Endothelial cell of umbilical vein (primary cell): Measurements from ENCODE around the gene KANSL1. TPM values are rescaled to one million over a fixed set of nuclear protein-coding genes. Genes with fewer than 3 reads are reported as not detected.

Experiments used
- BruUV-seq: library from RNA; stranded (reverse); fragments of 400-500 nt; replicated peaks from 2 replicates; lab custom pipeline; 2021; lab: Mats Ljungman, UMichigan
- CTCF ChIA-PET: fragments of 300-600, 350-600 bp; sonication (Branson Sonifier 250); formaldehyde crosslinking; loops from one replicate; lab custom pipeline; 2021; ENCODE audit warnings: antibody characterized with exemption, inconsistent platforms; lab: Charles Lee
- POLR2A ChIA-PET: fragments of 300-600, 350-600 bp; sonication (Branson Sonifier 250); formaldehyde crosslinking; loops from one replicate; lab custom pipeline; 2021; ENCODE audit warnings: antibody characterized with exemption, inconsistent platforms; lab: Charles Lee
- DNase-seq: peaks from one replicate; pipeline ENCODE4 v3.0.0-alpha.2; 2011; ENCODE audit warnings: low read depth, low spot score
- FAIRE-seq: peaks from 2 replicates; lab custom pipeline; 2011; peaks lifted over from hg19 to GRCh38; lab: Jason Lieb, UNC
- H2AFZ ChIP-seq: 2 replicates; pipeline ENCODE4 v1.6.0; 2012; ENCODE audit warnings: low read depth, low read length, control low read depth, inconsistent platforms
- H3K27ac ChIP-seq: 2 replicates; pipeline ENCODE4 v1.5.1; 2011; ENCODE audit warnings: low read depth, mild to moderate bottlenecking, control low read depth, low read length, moderate library complexity; ENCODE audit not compliant: insufficient read depth
- H3K27me3 ChIP-seq, 2 experiments: 2 replicates each; pipeline versions ENCODE4 v1.6.0 to v1.6.1; 2011; ENCODE audit warnings: low read length in 2 of 2, mixed read lengths in 1 of 2; ENCODE audit not compliant: control insufficient read depth in 2 of 2, insufficient read depth in 2 of 2
- H3K36me3 ChIP-seq, 2 experiments: 2 replicates in 1 of 2; 3 replicates in 1 of 2; pipeline ENCODE4 v1.5.1; 2011; ENCODE audit warnings: low read length in 2 of 2, mild to moderate bottlenecking in 1 of 2, moderate library complexity in 1 of 2; ENCODE audit not compliant: control insufficient read depth in 2 of 2, insufficient read depth in 2 of 2; ENCODE audit errors: extremely low read depth in 1 of 2
- H3K4me1 ChIP-seq: 3 replicates; pipeline ENCODE4 v1.5.1; 2011; ENCODE audit warnings: mild to moderate bottlenecking, low read length; ENCODE audit not compliant: control insufficient read depth, insufficient read depth; ENCODE audit errors: extremely low read depth
- H3K4me2 ChIP-seq: 2 replicates; pipeline ENCODE4 v1.6.1; 2011; ENCODE audit warnings: low read length, control low read depth, mixed read lengths; ENCODE audit not compliant: insufficient read depth
- H3K4me3 ChIP-seq, 3 experiments: fragments of 200-600 bp in 1 of 3; sonication (generic), shearing (Covaris generic) in 1 of 3; replicated peaks in 1 of 3; 2 replicates each; pipeline ENCODE4 v1.5.1; 2011 to 2016; ENCODE audit warnings: control low read depth in 3 of 3, low read length in 3 of 3, mild to moderate bottlenecking in 2 of 3, inconsistent platforms in 1 of 3, low read depth in 1 of 3, moderate library complexity in 1 of 3; ENCODE audit not compliant: insufficient read depth in 1 of 3
- H3K79me2 ChIP-seq: 2 replicates; pipeline ENCODE4 v1.6.0; 2012; ENCODE audit warnings: low read length, inconsistent platforms; ENCODE audit not compliant: control insufficient read depth, insufficient read depth
- H3K9ac ChIP-seq: replicated peaks from 2 replicates; pipeline ENCODE3; 2011; ENCODE audit warnings: low read length, control low read depth; ENCODE audit not compliant: insufficient read depth; ENCODE audit errors: extremely low read depth
- H3K9me1 ChIP-seq: replicated peaks from 3 replicates; pipeline ENCODE4 v1.6.0; 2011; ENCODE audit warnings: mild to moderate bottlenecking, low read length; ENCODE audit not compliant: control insufficient read depth, insufficient read depth; ENCODE audit errors: extremely low read depth
- H3K9me3 ChIP-seq: replicated peaks from 2 replicates; pipeline ENCODE4 v1.5.1; 2012; ENCODE audit warnings: low read length, inconsistent platforms; ENCODE audit not compliant: control insufficient read depth, insufficient read depth
- H4K20me1 ChIP-seq: replicated peaks from 2 replicates; pipeline ENCODE3; 2011; ENCODE audit warnings: mild to moderate bottlenecking, low read length; ENCODE audit not compliant: control insufficient read depth, insufficient read depth; ENCODE audit errors: extremely low read depth
- EZH2 ChIP-seq: IDR thresholded peaks from 2 replicates; pipeline ENCODE4 v1.6.1; 2012; ENCODE audit warnings: borderline replicate concordance, low read depth, mild to moderate bottlenecking, moderate library complexity, low read length, inconsistent platforms; ENCODE audit not compliant: severe bottlenecking
- FOS ChIP-seq: IDR thresholded peaks from 2 replicates; pipeline ENCODE4 v1.6.1; 2011; ENCODE audit warnings: mild to moderate bottlenecking, low read length, moderate library complexity, borderline replicate concordance; ENCODE audit not compliant: insufficient read depth
- GATA2 ChIP-seq: IDR thresholded peaks from 2 replicates; pipeline ENCODE4 v1.7.0; 2011; ENCODE audit warnings: low read depth, mild to moderate bottlenecking, moderate library complexity, mixed read lengths, low read length; ENCODE audit not compliant: insufficient read length, insufficient read depth
- JUN ChIP-seq: IDR thresholded peaks from 2 replicates; pipeline ENCODE4 v1.6.1; 2011; ENCODE audit warnings: borderline replicate concordance, low read depth; ENCODE audit not compliant: insufficient read length, insufficient read depth
- MYC ChIP-seq: IDR thresholded peaks from one replicate; pipeline ENCODE4 v1.6.1; 2011; ENCODE audit warnings: mild to moderate bottlenecking, low read depth, low read length
- POLR2A ChIP-seq: IDR thresholded peaks from 2 replicates; pipeline ENCODE4 v1.6.1; 2012; ENCODE audit warnings: low read depth, mild to moderate bottlenecking, control low read depth, low read length
- POLR2AphosphoS5 ChIP-seq: IDR thresholded peaks from 2 replicates; pipeline ENCODE4 v1.6.1; 2012; ENCODE audit warnings: low read depth, mild to moderate bottlenecking, control low read depth, low read length, moderate library complexity; ENCODE audit not compliant: insufficient read depth
- dilution Hi-C: fragments of 300-500 bp; cut with MboI; formaldehyde crosslinking; loops from one replicate; pipeline ENCODE4 v1.15.0; 2019; ENCODE audit warnings: low sequenced_read_pairs; ENCODE audit not compliant: extremely low pct_ligation_motif_present
- intact Hi-C: fragments of 100-400 bp; cut with micrococcal nuclease; formaldehyde crosslinking; loops from one replicate; pipeline ENCODE4 v1.10.0; 2022
- polyA plus RNA-seq, 4 experiments: library from polyadenylated mRNA; depleted of rRNA in 3 of 4; stranded (reverse) in 3 of 4; unstranded in 1 of 4; fragments of >200 nt; gene quantifications; 2 replicates each; pipeline versions ENCODE4 v1.2.1 to v1.2.3, GENCODE V29; 2011 to 2012; ENCODE audit warnings: missing spikeins in 1 of 4
- total RNA-seq: library from RNA; stranded (reverse); gene quantifications from 2 replicates; pipeline ENCODE4 v1.2.3, GENCODE V29; 2021
- TF ChIP-seq, protein P1 (sequence below), 2 donors: IDR thresholded peaks; 1 replicate in 1 of 2; 2 replicates in 1 of 2; pipeline ENCODE4 v1.5.1; 2011; ENCODE audit warnings: low read length in 2 of 2, mild to moderate bottlenecking in 2 of 2, moderate library complexity in 2 of 2, control low read depth in 1 of 2, inconsistent platforms in 1 of 2, low read depth in 1 of 2; ENCODE audit not compliant: insufficient read depth in 1 of 2; ENCODE audit errors: extremely low read depth in 1 of 2
- TF ChIP-seq, protein P2 (sequence below): IDR thresholded peaks from 2 replicates; pipeline ENCODE4 v1.6.1; 2011; ENCODE audit not compliant: insufficient read depth, insufficient read length

The KANSL1 gene
- total and polyA plus RNA-seq, 2 donors (not counting 3 experiments of a cell fraction or from before 2014, with no cell fraction given) = 29.1 to 74.0 TPM

- Histone ChIP-seq H3K9me3 (no peaks in the 10 kb centered on the region), H3K4me1 (no peaks in the 10 kb centered on the region), H3K4me3 (no peak overlapping the region), H3K27me3 (no peaks in the 10 kb centered on the region), H2AFZ (no peak overlapping the region), H3K79me2 (no peaks in the 10 kb centered on the region), H3K27ac (no peak overlapping the region), H3K9me1 (no peaks in the 10 kb centered on the region), H4K20me1 (no peaks in the 10 kb centered on the region), H3K4me2 (no peak overlapping the region), H3K36me3 (peaks cover 29 to 42% of the 10 kb centered on the region in 2 experiments), H3K9ac (no peak overlapping the region)
- intact Hi-C loops (no loop called here), dilution Hi-C loops (no loop called here)
- FAIRE-seq (no peak), DNase-seq (no peak)
- no TSS peak for BruUV-seq
- ChIA-PET POLR2A (no interaction called here), CTCF (interaction anchor here (1.0 to 2.6 kb wide), 3 partner anchors 12 to 180 kb away, joined by 4 to 19 read pairs (median 9); partner anchors contain the start of gene KANSL1)
- TF ChIP-seq MYC (no peak), POLR2AphosphoS5 (no peak)
- TF ChIP-seq, protein P1, sequence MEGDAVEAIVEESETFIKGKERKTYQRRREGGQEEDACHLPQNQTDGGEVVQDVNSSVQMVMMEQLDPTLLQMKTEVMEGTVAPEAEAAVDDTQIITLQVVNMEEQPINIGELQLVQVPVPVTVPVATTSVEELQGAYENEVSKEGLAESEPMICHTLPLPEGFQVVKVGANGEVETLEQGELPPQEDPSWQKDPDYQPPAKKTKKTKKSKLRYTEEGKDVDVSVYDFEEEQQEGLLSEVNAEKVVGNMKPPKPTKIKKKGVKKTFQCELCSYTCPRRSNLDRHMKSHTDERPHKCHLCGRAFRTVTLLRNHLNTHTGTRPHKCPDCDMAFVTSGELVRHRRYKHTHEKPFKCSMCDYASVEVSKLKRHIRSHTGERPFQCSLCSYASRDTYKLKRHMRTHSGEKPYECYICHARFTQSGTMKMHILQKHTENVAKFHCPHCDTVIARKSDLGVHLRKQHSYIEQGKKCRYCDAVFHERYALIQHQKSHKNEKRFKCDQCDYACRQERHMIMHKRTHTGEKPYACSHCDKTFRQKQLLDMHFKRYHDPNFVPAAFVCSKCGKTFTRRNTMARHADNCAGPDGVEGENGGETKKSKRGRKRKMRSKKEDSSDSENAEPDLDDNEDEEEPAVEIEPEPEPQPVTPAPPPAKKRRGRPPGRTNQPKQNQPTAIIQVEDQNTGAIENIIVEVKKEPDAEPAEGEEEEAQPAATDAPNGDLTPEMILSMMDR (IDR thresholded peaks at IDR 0.05; ENCODE audit: extremely low read depth in 1 of 2, insufficient read depth in 1 of 2, low read depth in 1 of 2, low read length in 2 of 2) = no peak
These were observed 160.3 kb downstream of the KANSL1 start for GRCh38 chr17:46032909-46033308.

- H3K9me1 ChIP-seq = no peaks in the 10 kb centered on the region
- H4K20me1 ChIP-seq = no peaks in the 10 kb centered on the region
- H3K36me3 ChIP-seq = peaks cover 25 to 39% of the 10 kb centered on the region in 2 experiments
- no peak overlapping the region for H3K27ac ChIP-seq
- dilution Hi-C loops = no loop called here
- no peaks in the 10 kb centered on the region for H3K9me3 ChIP-seq
- H3K4me1 ChIP-seq = no peaks in the 10 kb centered on the region
- no peaks in the 10 kb centered on the region for H3K79me2 ChIP-seq
- no peak overlapping the region for H3K4me3 ChIP-seq
- no TSS peak for BruUV-seq
- H3K4me2 ChIP-seq = no peak overlapping the region
- TF ChIP-seq POLR2AphosphoS5 = no peak
- no peak for TF ChIP-seq JUN
- TF ChIP-seq, protein P1 (IDR thresholded peaks at IDR 0.05; ENCODE audit: extremely low read depth in 1 of 2, insufficient read depth in 1 of 2, low read depth in 1 of 2, low read length in 2 of 2) = no peak
- no peak for TF ChIP-seq POLR2A
- TF ChIP-seq GATA2 = no peak
- no peak for TF ChIP-seq FOS
- no peak for TF ChIP-seq EZH2
- TF ChIP-seq MYC = no peak
- TF ChIP-seq, protein P2, sequence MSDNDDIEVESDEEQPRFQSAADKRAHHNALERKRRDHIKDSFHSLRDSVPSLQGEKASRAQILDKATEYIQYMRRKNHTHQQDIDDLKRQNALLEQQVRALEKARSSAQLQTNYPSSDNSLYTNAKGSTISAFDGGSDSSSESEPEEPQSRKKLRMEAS = no peak
- no peaks in the 10 kb centered on the region for H3K27me3 ChIP-seq
- CTCF ChIA-PET = interaction anchor here (2.6 kb wide), 1 partner anchor 13 kb away, joined by 19 read pairs; no protein-coding TSS in a partner anchor
- no peak overlapping the region for H2AFZ ChIP-seq
- POLR2A ChIA-PET = no interaction called here
- intact Hi-C loops = no loop called here
- H3K9ac ChIP-seq = no peak overlapping the region
- FAIRE-seq = no peak
- no peak for DNase-seq
These were observed 161.3 kb downstream of the KANSL1 start for GRCh38 chr17:46031920-46032319.
